SK-N-DZ (cell line): ENCODE data around the gene CHMP4B. TPM values are rescaled to one million over a fixed set of nuclear protein-coding genes. Genes with fewer than 3 reads are reported as not detected.

Experiments used
- DNase-seq: peaks from one replicate; pipeline ENCODE4 v3.0.0-alpha.2; 2015; ENCODE audit warnings: low spot score
- polyA plus RNA-seq, 2 experiments: library from polyadenylated mRNA; depleted of rRNA; stranded (reverse); fragments of >200 nt; gene quantifications; 2 replicates each; pipeline ENCODE4 v1.2.3, GENCODE V29; 2014

Gene CHMP4B, protein sequence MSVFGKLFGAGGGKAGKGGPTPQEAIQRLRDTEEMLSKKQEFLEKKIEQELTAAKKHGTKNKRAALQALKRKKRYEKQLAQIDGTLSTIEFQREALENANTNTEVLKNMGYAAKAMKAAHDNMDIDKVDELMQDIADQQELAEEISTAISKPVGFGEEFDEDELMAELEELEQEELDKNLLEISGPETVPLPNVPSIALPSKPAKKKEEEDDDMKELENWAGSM
- 27.3 and 38.4 TPM in 2 replicates for polyA plus RNA-seq (2014; cell fraction: cytosol; rRNA removed)
- 13.9 and 34.3 TPM in 2 replicates for polyA plus RNA-seq (2014; cell fraction: nucleus; rRNA removed)

DNA sequence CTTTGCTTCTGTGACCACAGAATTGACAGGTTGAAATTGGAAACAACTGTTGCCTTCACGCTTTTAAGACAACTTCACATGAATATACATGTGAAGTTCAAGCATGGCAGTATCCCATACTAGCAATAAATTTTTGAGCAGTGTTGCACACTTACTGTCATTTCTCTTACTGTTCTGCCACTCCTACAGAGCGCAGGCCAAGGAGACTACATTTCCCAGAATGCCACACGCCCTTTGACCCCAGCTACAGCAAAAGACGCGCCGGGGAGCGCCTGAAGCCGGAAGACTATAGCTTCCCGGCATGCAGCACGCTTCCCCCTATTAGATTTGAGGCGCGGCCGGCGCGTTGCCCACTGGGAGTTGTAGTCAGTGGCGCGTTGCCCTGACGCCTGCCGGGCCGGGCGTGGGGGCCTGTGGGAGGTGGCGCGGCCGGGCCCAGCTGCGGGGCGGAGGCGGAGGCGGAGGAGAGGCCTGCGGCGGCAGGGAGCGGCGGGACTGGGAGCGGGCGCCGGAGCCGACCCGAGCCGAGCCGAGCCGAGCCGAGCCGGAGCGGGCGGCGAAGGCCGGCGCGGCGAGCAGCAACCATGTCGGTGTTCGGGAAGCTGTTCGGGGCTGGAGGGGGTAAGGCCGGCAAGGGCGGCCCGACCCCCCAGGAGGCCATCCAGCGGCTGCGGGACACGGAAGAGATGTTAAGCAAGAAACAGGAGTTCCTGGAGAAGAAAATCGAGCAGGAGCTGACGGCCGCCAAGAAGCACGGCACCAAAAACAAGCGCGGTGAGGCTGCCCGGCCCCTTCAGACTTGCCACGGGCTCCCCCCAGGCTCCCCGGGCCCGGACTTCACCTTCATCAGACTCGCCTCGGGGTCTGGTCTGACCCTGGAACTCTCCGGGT, at the start of gene CHMP4B:
Gene CHMP4B (plus strand): TSS at position 464 of the 891 bp plus-strand sequence. CDS start 121 bp downstream, at position 585.
- DNase-seq: peak; percentile 99

- no peak for DNase-seq
Observed at GRCh38 chr20:33761698-33762250, 49.4 kb upstream of the CHMP4B start.

- DNase-seq: no peak
Observed at GRCh38 chr20:33765099-33765498, 46.0 kb upstream of the CHMP4B start.

- DNase-seq: no peak
Observed at GRCh38 chr20:33765592-33765991, 45.6 kb upstream of the CHMP4B start.

DNA sequence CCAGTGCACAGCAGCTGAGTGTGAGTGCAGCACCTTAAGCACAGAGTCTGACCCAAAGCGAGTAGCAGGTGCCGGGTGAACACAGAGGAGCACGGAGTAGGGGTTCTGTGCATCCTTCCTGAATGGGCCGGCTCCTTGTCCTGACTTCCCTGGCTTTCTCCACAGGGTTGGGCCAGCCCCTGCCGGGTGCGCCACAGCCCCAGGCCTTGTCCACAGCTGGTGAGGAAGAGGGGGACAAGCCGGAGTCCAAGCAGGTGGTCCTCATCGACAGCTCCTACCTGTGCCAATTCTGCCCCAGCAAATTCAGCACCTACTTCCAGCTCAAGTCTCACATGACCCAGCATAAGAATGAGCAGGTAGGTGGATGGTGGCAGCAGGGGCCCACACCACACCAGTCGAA, 44.5 kb upstream of the CHMP4B start:
- no peak for DNase-seq

- no peak for DNase-seq
Observed at GRCh38 chr20:33767777-33768138, 43.4 kb upstream of the CHMP4B start.

GRCh38 chr20:33769043-33769442, 42.1 kb upstream of the CHMP4B start:
- DNase-seq: no peak

DNA sequence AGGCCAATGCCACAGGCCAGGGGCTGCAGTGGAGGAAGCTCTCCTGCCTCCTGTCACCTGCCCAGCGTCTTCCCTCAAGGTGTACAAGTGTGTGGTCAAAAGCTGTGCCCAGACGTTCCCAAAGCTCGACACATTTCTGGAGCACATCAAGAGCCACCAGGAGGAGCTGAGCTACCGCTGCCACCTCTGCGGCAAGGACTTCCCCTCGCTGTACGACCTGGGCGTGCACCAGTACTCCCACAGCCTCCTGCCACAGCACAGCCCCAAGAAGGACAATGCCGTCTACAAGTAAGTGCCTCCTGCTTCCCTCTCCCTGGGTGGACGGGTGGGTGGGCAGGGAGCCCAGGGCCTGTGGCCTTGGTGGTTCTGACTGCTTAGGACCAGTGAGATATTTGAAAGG, 41.1 kb upstream of the CHMP4B start:
- no peak for DNase-seq

- DNase-seq: no peak
Observed at GRCh38 chr20:33771938-33772337, 39.2 kb upstream of the CHMP4B start.

GRCh38 chr20:33772439-33772838, 38.7 kb upstream of the CHMP4B start:
- no peak for DNase-seq

DNA sequence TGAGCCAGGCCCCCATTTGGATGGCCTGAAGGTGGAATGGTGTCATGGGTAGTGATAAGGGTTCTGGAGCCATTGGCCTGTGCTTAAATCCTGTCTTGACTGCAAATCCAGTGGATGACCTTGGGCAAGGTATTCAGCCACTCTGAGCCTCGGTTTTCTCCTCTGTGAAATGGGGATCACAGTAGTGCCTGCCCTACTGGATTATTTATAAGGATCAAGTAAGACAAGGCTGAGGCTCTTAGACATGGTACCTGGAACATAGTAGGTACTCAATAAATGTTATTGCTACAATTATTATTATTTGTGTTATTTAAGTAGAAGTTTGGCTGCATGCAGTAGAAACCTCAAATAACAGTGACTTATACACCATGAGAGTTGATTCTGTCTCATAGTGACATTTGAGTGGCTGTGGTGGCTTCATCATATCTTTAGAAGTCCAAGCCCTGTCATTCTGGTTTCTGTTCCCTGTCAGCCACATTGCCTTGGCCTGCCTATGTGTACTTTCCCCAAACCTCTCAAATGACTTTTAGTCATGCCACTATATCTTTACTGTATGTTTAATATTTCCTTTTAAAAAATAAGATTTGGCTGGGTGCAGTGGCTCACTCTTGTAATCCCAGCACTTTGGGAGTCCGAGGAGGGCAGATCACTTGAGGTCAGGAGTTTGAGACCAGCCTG, 37.6 kb upstream of the CHMP4B start:
- no peak for DNase-seq

GRCh38 chr20:33777816-33778215, 33.3 kb upstream of the CHMP4B start:
- DNase-seq: no peak

GRCh38 chr20:33781133-33781532, 30.0 kb upstream of the CHMP4B start:
- no peak for DNase-seq

GRCh38 chr20:33781945-33782344, 29.2 kb upstream of the CHMP4B start:
- no peak for DNase-seq

GRCh38 chr20:33783256-33783655, 27.9 kb upstream of the CHMP4B start:
- no peak for DNase-seq

GRCh38 chr20:33783818-33784217, 27.3 kb upstream of the CHMP4B start:
- DNase-seq: peak; percentile 72

- DNase-seq: peak; percentile 62
Observed at GRCh38 chr20:33784225-33784624, 26.9 kb upstream of the CHMP4B start.

- no peak for DNase-seq
Observed at GRCh38 chr20:33785503-33785902, 25.6 kb upstream of the CHMP4B start.

DNA sequence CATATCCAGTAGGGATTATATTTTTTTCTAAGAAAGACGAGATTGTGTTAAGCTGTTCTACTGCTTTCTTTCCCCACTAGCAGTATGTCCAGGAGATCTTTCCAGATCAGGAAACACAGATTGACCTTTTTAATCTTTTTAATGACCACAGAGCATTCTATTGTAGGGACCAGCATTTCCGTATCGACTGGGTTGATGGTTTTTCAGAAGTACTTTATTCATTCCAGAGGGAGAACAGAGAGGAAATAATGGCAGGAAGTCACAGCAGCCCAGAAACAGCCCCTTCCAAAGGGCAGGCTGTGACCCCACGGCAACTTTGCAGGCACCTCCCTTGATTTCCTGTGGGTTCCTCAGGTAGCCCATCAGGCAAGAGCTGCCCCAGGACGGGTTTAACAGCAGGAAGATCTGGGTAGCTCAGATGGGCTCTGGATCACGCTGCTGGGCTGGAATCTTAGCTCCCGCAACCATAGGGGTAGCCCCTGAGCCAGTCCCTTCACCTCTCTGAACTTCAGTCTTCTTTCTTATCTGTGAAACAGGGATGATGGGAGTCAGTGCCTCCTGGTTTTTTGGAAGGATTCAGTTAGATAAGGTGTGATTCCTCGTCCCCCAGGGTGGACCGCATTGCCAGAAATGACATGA, 23.8 kb upstream of the CHMP4B start:
- no peak for DNase-seq

DNA sequence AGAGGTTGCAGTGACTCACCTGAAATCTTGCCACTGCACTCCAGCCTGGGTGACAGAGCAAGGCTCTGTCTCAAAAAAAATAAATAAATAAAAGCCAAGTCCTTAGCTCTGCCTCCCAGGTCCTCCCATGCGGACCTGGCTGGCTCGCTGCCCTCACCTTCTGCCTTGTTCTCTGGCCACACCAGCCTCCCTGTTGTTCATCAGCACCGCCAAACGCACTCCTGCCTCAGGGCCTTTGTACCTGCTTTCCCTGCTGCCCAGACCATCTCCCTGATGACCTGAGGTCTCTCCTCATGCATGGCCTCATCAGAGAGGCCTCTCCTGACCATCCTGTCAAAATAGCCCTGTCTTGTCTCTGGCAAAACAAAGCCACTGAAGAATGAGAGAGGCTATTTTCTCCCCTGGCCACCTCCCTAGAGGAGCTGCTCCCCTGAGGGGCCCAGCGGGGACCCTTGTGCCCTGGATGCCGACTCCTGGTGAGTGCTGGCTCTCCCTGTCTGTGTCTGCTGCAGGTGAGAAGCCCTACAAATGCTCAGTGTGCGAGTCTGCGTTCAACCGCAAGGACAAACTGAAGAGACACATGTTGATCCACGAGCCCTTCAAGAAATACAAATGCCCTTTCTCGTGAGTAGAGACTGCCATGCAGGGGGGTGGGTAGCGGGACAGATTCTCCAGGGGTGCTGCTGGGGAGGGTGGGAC, 22.6 kb upstream of the CHMP4B start:
- DNase-seq: no peak
